Left colon (tissue), 2 donors: ENCODE results near the gene OSMR. TPM values are rescaled to one million over a fixed set of nuclear protein-coding genes. Genes with fewer than 3 reads are reported as not detected.
"Not testable (repeated sequence)": the region's sequence is repeated elsewhere in the genome, so short reads cannot be mapped to it uniquely, and the experiment has no call there.

Experiments
- ATAC-seq: fragments of 200-7000 bp; cut with Tn5 transposase; one replicate; pipeline ENCODE4 v1.9.1; 2020; ENCODE audit warnings: mild to moderate bottlenecking, moderate library complexity
- DNase-seq, 2 donors: peaks; one replicate each; pipeline ENCODE4 v3.0.0-alpha.2; 2020
- intact Hi-C, 2 donors: fragments of 100-400 bp; cut with DNase I in 1 of 2; cut with micrococcal nuclease in 1 of 2; formaldehyde crosslinking; loops; one replicate each; pipeline versions ENCODE4 v1.11.2 to v1.14.0; 2022; cut with DNase I, micrococcal nuclease
- total RNA-seq, 2 donors: library from RNA; stranded (reverse); fragmentation: NEBNext Ultra II Directional; extraction: Animal tissue kit (Norgen Biotek cat#: 25700); gene quantifications; one replicate each; pipeline ENCODE4 v1.2.1, GENCODE V29; 2021
- donor health status: DM: no; HTN: no; CAD: no.
- donor health status: DM: yes; HTN: yes; CAD: no.

The OSMR gene
- total RNA-seq, 2 donors from 2014 or later: 4.6 to 6.9 TPM

DNA sequence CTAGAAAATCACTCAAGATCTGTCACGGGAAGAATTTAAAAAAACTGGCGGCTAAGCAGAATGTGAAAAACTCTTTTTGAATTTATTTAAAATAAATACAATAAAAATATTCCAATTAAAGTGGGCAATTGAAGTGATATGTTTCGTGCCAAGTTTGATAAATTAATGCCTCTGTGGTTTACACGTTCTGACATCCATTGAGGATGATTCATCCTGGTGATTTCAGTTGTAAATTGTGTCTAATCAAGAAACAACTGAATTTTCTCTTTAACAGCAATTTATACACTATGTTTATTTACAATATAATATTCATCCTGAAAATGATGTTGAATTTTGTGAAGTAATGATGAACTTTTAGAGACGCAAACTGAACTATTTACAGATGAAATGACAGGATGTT, 21.0 kb upstream of the OSMR start:
- intact Hi-C loops: no loop called here
- ATAC-seq (no peak), DNase-seq (no peak)

DNA sequence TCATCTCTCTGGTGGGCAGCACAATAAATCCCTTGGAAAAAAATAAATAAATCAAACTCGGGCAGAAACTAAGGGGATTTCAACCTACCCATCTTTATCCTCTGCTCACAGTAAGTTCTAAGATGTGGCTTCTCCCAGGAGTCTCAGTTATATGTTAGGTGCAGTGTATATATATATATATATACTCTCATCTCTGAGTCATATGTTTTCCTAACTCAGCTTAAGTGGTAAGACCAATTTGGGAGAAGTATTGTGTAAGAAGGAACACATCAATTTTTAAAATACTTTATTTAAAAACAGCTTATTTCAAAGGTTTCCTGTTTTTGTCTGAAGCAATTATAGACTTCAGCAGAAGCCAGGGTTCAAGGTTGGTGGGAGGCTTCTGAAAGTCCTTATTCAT, 20.3 kb upstream of the OSMR start:
- intact Hi-C loops: no loop called here
- no peak for DNase-seq
- no peak for ATAC-seq

DNA sequence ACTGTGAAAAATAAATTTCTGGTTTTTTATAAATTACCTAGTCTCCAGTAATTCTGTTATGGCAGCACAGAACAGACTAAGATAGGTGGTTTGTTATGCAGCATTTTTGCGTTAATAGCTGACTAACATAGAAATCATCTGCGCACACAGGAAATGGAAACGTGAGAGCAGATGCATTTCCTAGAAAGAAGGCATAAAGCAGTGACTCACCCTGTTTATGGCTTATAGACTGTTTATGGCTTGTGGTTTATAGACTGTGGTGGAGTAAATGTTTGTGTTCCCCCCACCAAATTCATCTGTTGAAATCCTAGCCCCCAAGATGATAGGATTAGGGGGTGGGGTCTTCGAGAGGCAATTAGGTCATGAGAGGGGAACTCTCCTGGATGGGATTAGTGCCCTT, 18.3 kb upstream of the OSMR start:
- no peak for ATAC-seq
- intact Hi-C loops: no loop called here
- DNase-seq: no peak

DNA sequence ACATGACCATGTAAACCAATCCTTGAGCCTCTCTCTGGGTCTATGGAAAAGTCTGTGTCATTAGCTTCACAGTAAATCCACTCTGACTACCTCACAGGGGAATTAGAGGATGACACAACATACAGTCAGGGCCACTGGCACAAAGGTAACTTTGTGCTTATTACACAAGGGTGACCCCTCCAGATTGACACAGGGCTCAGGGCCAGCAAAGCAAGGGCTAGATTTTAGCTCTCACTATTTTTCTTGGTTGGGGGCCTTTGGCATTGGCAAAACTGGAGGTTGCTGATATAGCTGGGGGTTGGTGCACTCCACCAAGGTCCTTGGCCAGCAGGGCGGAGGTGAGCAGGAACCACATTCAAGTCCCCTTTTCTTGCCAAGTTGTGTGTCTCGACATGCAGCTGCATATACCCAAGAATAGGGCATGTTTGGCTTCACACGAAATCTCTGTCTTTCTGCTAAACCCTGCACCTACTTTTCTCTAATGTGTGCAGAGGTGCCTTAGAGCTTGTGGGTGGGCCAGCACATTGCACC, 15.2 kb upstream of the OSMR start:
- ATAC-seq (no peak), DNase-seq (no peak)
- intact Hi-C loops: no loop called here

DNA sequence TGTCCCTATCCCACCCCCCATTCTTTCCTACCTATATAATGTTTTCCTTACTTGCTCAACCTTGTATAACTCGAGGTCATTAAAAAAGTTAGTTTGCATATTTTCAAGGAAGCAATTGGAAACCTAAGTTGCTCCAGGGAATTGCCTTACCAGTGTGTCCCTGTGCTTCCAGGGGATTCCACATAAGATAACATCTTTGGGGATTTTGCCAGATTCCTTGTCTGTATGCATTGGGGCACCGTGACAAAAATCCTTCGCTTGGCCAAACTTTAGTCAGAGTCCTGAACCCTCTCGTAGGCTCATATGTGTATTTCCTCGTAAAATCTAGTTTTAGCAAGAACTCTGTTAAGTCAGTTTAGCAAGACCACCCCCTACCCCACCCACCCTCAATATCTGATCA, 14.7 kb upstream of the OSMR start:
- intact Hi-C loops: no loop called here

DNA sequence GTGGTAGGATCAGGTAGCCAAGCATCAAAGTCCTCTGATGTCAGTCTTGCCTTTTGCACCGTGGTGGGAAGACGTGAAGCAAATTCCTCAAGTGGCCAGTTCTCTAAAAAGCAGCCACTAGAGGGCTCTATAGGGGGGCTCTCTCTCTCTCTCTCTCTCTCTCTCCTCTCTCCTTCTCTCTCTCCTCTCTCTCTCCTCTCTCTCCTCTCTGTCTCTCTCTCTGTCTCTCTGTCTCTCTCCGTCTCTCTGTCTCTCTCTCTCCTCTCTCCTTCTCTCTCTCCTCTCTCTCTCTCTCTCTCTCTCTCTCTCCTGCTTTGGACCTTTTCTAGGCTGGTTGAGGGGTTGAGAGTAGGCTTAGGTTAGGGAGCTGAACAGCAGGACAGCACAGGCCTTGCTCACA, 13.9 kb upstream of the OSMR start:
- ATAC-seq (no peak), DNase-seq (no peak)
- intact Hi-C loops: no loop called here

More for the DNA sequence above, 14.7 kb upstream of the OSMR start:
- no peak for ATAC-seq
- DNase-seq: no peak

DNA sequence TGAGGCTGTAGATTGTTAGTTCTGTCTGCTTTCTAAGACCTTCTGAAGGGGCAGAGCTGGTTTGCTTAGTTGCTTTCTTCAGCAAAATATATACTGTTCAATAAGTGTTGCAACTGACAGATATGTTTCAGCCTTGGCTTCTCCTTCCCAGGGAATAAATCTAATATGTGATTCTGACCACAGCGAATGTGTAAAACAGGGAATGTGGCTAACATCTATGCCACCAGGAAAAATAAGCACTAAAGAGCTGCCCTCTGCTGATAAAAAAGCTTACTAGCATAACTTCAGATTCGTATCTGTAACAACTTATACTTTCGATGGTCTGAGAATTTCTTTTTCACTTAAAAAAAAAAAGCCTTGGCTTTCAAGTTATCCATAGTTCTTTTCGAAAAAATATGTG, 13.0 kb upstream of the OSMR start:
- intact Hi-C loops: no loop called here
- ATAC-seq: no peak
- no peak for DNase-seq

DNA sequence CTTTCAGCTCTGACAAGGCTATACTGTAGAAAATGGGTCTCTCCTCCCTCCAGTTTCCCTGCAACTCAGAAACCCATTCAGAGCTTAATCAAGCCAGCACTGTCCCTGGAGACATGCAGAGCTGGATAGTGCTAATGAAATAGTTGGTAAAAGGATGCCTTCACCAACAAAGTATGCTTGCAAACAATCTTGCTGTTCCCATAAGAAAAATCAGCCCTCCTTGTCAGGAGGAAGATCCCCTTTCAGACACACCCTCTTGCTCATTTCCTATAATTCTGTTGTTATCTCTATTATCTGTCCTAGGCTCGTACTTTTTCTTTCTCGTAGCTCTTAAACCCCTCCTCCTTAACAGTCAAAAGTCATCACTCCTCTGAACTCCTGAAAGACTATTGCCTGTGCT, 9.9 kb upstream of the OSMR start:
- ATAC-seq: no peak
- intact Hi-C loops: no loop called here

DNA sequence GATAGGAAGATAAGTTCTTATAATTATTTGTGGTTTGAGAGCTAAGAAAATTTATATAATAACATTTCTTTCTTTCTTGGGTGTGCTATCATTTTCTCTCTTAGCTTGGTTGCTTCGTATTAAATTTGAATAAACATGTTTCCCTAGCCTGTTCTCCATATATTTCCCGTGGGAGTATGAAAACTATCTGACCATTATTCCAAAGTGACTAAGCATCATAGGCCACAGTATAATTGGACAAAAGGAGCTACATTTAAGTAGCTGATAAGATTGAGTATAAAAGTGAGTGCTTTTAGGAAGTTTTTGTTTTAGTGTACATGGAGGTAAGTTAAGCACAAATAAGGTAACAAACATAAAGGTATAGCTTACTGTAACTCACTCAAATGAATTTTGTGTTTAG, 8.4 kb upstream of the OSMR start:
- ATAC-seq: no peak
- no peak for DNase-seq
- intact Hi-C loops: no loop called here

More for the DNA sequence above, 9.9 kb upstream of the OSMR start:
- DNase-seq: no peak

DNA sequence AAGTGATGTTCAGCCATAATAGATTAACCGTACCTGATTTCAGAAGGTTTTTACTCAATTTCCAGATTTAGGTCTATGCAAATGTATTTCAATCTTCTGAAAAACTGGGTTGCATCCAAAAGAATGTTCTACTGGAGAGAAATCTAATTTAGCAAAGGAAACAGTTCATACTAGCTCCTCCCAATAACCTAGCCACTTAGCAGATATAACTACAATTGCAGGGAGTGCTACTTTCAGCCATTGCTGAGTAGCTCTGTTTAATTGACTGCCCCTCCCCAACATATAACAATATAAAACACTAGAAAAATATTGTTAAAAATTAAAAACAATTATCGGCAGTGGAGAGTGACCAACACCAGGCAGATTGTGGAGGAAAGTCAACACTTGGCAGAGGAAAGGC, 7.9 kb upstream of the OSMR start:
- DNase-seq (no peak), ATAC-seq (no peak)
- intact Hi-C loops: no loop called here

DNA sequence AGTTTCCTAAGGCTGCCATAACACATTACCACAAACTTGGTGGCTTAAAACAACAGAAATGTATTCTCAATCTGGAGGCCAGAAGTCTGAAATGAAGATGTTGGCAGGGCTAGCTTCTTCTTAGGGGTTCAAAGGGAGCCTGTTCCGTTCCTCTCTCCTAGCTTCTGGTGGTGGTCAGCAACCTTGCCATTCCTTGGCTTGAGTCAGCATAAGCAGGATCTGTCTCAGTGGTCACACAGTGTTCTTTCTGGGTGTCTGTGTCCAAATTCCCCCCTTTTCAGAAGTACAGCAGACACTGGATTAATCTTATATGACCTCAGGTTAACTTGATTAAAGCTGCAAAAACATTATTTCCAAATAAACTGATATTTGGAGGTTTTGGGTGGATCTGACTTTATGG, 2.1 kb upstream of the OSMR start:
- intact Hi-C loops: no loop called here
- DNase-seq: no peak
- ATAC-seq: no peak

DNA sequence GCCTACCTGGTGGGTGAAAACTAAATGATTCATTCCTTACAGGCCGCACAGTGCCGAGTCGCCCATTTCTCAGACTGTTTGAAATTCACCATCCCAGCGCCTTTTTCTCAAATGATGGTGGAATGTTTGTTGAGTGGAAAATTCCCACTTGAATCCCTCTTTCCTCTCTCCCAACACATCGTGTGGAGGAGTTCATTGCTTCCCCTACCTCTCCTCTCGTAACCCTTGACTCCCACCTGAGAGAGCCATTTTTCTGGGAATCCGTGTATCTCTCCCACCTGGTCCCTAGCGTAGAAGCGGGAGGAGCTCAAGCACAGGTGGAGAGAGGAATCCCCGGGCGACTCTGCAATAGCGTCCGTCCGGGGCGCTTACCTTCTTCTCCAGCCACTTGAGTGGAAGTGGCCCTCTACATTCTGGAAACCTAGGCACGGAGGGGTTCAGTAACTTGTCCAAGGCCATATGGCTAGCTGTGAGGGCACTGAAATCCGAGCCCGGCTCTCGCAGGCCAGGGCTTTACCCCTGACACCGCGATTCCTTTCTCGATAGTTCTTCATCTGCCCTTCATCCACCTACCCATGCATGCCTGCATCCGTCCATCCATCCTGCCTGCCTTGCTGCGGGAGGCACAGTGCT, 683 bp downstream of the OSMR start:
- ATAC-seq (no peak), DNase-seq (no peak)
- intact Hi-C loops: no loop called here

DNA sequence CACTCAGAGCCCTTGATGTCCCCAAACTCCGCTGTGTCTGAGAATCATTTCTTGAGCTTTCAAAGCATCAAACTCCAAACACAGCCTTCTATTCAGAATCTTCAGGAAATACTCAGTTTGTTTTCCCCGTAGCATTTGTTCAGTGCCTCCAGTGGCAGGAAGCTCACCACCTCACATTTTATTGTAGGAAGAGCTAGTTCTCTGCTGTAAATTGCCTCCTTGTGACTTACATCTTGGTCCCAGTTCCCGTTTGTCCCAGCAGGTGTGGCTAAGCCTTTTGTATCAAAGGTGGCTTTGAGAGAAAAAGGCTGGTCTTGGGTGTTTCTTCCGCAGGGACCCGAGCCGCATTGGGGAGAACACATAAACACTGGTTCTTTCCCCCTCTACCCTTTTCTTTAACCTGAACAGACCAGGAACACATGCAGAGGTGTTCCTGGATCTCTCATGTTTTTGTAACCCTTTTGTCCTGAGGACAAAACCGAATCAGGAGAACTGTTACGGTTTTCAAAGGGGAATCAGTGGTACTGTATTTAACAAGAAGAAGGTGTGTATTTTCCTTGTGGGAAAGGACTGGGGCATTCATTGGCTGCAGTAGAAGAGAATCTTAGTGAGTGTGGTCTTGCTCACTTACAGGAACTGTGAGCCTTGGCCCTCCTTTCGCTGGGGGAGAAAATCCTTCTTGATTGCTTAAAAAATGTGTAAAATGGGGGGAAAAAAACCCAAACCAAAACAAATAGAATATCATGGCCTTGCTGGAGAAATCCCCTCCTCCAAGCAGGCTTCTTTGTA, 1.9 kb downstream of the OSMR start:
- DNase-seq (no peak), ATAC-seq (no peak)
- intact Hi-C loops: no loop called here

DNA sequence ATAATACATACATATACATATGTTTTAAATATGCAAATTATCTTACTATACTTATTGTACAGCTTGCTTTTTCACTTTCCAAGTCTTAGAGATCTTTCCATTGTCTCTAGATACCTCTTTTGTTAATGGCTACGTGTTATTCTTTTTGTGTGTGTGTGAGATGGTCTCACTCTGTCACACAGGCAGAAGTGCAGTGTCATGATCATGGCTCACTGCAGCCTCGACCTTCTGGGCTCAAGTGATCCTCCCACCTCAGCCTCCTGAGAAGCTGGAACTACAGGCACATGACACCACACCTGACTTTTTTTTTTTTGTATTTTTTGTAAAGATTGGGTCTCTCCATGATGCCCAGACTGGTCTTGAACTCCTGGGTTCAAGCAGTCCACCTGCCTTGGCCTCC, 2.8 kb downstream of the OSMR start:
- DNase-seq (no peak), ATAC-seq (no peak)
- intact Hi-C loops: no loop called here

DNA sequence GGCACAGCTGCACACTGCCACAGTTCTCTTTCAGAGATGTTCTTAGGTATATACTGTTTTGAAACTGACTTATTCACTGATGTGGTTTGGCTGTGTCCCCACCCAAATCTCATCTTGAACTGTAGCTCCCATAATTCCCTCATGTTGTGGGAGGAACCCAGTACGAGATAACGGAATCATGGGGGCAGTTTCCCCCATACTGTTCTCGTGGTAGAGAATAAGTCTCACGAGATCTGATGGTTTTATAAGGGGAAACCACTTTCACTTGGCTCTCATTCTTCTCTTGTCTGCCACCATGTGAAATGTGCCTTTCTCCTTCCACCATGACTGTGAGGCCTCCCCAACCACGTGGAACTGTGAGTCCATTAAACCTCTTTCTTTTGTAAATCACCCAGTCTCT, 5.8 kb downstream of the OSMR start:
- ATAC-seq, DNase-seq, intact Hi-C loops: not testable (repeated sequence)

DNA sequence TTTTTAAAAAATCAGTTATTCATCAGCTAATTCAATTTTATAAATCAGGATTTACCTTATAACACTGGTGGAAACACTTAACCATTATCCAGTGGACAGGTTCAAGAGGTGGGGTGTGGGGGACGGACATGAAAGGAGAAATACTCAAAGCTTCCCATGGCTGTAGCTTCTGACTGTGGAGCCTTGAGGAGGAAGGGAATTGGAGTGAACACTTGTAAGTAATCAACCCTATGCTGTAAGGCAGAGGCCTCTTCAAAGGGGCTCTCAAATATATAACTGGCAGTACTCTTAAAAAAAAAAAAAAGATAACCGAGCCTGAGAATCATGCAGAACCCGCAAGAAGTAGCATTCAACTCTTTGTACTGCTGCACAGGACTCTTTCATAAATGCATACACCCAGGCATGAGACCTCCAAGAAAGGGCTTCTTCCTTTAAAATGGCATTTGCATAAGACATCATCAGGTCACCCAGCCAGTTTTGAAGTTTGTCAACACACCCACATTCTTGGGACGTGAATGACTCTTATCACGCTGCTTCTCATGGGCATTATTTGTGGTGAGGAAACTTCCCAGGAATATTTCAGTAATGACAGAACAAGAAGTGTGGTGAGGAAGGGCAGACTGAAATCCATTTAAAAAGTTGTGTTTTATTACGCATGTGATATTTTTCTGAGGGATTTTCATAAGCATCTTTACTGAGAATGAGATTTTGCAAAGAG, 8.1 kb downstream of the OSMR start:
- intact Hi-C loops: no loop called here
- no peak for ATAC-seq
- no peak for DNase-seq

DNA sequence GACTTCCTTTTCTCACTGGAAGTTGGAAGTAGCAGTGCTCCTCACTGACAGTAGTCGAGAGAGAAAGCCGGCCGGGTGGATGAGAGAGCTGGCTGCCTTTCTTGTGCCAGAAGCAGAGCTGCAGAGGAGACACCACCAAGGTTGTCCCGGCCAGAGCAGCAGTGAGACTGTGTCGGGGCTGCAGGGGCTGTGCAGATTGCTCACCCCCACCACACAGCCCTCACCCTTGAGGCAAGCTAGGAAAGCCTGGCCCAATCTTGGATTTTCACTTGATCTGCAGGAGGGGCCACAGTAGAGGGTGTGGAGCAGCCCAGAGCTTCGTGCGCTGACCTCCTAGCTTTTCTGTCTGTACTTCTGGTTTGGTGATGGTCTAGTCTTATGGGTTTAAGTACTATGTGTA, 9.1 kb downstream of the OSMR start:
- no peak for ATAC-seq
- intact Hi-C loops: no loop called here
- no peak for DNase-seq

DNA sequence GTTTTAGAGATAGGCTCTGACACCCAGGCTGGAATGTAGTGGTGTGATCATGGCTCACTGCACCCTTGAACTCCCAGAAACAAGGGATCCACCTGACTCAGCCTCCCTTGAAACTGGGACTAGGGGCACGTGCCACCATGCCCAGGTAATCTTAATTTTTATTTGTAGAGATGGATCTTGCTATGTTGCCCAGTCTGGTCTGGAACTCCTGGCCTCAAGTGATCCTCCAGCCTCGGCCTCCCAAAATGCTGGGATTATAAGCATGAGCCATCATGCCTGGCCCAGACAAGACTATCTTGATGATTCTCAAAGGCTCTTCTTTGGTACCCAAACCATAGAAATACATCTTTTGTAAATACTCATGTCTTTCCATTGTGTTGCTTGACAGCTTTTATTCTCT, 10.8 kb downstream of the OSMR start:
- DNase-seq (no peak), ATAC-seq (no peak)
- intact Hi-C loops: no loop called here

DNA sequence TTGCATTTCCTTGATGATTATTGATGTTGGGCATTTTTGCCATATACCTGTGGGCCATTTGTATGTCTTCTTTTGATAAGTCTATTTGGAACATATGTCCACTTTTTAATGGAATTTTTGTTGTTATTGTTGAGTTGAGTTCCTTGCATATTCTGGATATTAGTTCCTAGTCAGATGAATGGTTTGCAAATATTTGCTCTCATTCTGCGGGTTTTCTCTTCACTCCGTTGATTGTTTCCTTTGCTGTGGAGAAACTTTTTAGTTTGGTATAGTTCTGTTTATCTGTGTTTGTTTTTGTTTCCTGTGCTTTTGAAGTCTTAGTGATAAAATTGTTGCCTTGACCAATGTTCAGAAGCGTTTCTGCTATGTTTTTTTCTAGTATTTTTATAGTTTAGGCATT, 13.0 kb downstream of the OSMR start:
- ATAC-seq: no peak
- intact Hi-C loops: no loop called here
- no peak for DNase-seq
